HG03064 (cell line): ENCODE results near the gene TMC6.
A peak's percentile ranks its signal among the peaks of the same experiment; 100 is the strongest.
"Not testable (repeated sequence)": the region's sequence is repeated elsewhere in the genome, so short reads cannot be mapped to it uniquely, and the experiment has no call there.

Experiments used
- ATAC-seq: cut with Tn5 transposase; IDR thresholded peaks from one replicate; pipeline ENCODE4 v1.9.1; 2021; ENCODE audit warnings: low read depth; ENCODE audit not compliant: unreplicated experiment

The TMC6 gene, protein sequence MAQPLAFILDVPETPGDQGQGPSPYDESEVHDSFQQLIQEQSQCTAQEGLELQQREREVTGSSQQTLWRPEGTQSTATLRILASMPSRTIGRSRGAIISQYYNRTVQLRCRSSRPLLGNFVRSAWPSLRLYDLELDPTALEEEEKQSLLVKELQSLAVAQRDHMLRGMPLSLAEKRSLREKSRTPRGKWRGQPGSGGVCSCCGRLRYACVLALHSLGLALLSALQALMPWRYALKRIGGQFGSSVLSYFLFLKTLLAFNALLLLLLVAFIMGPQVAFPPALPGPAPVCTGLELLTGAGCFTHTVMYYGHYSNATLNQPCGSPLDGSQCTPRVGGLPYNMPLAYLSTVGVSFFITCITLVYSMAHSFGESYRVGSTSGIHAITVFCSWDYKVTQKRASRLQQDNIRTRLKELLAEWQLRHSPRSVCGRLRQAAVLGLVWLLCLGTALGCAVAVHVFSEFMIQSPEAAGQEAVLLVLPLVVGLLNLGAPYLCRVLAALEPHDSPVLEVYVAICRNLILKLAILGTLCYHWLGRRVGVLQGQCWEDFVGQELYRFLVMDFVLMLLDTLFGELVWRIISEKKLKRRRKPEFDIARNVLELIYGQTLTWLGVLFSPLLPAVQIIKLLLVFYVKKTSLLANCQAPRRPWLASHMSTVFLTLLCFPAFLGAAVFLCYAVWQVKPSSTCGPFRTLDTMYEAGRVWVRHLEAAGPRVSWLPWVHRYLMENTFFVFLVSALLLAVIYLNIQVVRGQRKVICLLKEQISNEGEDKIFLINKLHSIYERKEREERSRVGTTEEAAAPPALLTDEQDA

DNA sequence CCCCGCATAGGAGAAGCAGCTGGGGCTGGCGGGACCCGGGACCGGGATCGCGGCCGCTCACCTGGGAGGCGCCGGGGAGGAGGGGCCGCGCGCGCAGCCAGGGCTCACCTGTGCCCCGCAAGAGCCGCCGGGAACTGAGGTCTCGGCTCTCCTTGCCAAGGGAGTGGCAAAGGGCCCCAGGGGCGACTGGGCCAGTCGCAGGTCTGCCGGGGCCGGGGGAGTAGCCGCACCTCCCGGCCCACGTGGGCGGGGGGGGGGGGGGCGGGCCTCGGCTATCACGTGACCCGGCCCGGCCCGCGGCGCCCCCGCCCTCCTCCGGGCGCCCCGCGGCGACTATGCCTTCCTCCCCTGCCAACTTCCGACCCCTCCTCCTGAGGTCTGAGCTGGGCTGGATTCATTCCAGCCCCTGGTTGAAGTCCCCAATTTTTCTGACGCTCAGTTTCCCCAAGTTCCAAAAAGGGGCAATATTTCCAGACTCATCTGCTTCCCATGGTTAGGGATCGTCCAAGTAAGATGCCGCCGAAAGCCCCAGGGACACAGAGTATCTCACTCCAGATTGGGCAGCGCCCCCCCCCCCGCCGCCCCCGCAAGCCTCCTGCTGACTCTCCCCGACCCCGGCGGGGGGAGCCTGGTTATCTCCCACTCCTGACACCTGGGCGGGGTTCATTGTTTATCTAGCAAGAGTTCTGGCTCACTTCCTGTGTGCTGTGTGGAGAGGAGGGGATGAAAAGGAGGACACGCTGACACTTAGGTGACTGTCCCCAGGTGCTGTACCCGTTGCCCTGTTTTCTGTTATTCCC is at the start of gene TMC6:
Gene TMC6, minus strand, starts transcription at position 205 of the 800 bp plus-strand sequence. CDS start 1,923 bp downstream, outside the sequence.
- no peak for ATAC-seq

DNA sequence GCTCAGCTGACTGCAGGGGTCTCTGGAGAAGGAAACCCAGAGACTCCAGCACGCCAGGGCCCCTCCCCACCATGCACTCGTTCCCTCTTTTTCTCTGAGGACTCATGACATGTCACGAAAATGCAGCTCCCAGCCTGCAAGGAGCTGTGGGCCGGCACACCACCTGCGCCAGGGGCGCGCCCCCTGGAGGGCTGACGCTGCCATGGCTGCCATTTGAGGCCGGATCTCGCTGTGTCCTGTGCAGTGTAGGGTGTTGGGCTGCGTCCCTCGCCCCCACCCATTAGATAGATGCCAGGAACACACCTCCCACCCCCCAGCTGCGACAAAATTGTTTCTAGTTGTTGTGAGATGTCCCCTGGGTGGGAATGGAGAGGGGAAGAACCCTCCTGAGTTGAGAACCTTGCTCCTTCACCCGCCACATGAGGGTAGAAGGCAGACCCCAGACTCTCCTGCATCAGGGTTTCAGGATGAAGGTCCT is 48.0 kb upstream of the TMC6 start:
- ATAC-seq = no peak

DNA sequence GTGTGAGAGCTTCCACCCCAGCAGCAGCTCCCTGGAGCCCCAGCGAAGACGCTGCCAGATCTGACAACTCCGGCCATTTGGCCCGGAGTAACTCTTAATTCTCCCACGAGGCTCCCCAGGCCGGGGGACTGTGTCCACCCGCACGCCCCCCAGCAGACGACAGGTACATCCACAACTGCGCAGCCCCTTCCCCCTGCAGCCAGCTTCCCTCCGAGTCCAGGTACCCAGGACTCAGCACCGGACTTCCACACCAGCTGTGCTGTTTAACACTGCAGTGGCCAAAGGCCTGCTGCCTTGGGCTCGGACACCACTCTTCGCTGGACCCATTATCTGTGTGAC is 47.1 kb upstream of the TMC6 start:
- no peak for ATAC-seq

DNA sequence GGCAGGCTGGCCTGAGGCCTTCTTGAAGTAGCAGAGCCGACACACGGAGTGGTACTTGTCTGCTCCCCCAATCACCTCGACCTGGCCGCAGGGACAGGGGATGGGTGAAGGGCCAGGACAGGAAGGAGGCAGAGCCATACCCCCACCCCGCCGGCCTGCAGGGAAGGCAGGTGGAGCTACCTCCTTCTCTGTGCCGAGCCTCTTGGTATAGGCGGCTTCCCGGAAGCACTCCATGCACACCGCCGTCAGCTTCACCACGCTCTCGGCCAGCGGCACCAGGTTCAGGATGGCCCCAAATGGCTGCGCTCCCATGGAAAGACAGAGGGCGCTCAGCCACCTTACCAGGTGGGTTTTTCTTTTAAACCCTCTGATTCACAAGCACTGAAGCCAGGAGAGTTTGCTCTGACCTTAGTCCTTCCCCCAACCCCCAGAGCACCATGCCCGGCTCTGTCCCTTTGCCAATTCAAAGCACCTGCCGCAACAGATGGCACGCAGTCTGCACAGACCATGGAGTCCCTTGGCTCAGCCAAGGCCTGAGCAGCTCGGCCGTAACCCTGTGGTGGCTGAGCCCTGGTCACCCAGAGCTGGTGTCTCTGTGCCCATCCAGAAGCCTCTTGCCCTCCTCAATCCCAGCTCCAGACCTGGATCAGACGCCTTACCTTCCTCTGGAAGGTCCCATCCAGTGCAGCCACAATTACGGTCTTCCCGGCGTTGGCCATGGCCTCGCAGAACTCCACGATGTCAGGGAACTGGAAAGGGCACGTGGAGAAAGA is 46.5 kb upstream of the TMC6 start:
- ATAC-seq = no peak

DNA sequence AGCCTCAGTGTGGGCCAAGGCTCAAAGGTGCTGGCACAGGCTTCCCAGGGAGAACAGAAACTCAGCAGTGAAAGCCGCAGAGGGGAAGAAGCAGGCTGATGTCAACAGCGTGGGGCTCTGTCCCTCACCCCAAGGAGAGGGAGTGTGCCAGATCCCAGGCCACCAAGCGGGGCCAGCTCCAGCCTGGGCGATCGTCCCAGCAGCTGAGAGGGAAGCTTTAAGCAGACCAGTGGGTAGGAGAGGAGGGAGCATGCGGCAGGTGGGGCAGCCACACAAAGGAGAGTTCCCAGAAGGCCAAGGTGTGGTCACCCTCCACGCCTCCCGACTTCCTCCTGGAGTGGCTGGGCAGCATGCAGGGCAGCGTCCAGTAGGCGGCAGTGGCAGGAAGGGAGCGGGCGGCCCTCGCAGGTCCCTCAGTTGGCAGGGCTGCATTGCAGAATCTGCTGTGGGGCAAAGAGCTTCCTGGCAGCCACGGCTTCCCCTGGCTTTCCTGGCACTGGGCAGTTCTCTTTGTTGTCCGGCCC is 45.9 kb upstream of the TMC6 start:
- no peak for ATAC-seq

DNA sequence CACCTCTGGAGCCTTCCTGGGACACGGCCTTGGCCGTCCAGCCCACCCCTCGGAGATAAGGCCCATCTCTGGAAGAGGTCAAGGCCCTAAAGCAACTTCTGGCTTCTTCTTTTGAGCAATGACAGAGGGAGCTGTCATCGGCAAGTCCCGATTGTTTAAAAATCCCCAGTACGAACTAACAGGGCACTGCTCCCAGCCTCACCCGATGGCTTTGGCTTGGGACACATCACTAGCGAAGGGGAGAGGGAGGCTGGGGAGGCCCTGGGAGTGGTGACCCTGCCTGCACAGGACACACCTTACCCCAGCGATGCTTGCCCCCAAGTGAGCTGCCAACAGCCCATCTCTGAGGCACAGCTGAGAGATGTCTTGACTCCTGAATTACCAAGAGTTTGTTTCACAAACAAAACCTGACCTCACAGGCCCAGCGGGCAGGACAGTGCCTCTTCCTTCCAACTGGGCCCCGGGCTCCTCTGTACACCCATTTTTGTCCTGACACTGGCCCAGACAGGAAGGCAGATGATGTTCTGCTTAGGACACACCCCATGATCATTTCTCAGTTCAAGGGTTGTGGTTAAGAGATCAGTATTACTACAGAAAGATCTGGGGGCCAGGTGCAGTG is 44.7 kb upstream of the TMC6 start:
- ATAC-seq = no peak

DNA sequence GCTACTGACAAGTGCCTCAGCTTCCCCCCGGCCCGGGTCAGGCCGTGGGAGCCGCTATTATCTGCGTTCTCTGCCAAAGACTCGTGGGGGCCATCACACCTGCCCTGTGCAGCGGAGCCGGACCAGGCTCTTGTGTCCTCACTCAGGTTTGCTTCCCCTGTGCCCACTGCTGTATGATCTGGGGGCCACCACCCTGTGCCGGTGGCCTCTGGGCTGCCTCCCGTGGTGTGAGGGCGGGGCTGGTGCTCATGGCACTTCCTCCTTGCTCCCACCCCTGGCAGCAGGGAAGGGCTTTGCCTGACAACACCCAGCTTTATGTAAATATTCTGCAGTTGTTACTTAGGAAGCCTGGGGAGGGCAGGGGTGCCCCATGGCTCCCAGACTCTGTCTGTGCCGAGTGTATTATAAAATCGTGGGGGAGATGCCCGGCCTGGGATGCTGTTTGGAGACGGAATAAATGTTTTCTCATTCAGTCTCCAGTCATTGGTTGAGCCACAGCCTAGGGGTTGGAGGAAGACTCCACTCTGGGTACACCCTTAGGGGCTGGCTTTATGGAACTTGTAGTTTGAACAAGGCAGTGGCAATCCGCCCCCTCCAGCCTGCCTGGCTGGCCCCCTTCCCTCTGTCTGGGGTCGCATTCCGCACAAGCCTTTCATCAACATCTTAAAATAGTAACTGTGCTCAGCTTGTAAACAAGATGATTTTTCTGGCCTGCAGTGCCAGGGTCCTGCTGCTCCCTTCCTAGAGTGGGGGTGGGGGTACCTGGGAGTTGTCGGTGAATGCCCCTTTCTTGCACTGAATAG is 43.9 kb upstream of the TMC6 start:
- ATAC-seq = no peak

DNA sequence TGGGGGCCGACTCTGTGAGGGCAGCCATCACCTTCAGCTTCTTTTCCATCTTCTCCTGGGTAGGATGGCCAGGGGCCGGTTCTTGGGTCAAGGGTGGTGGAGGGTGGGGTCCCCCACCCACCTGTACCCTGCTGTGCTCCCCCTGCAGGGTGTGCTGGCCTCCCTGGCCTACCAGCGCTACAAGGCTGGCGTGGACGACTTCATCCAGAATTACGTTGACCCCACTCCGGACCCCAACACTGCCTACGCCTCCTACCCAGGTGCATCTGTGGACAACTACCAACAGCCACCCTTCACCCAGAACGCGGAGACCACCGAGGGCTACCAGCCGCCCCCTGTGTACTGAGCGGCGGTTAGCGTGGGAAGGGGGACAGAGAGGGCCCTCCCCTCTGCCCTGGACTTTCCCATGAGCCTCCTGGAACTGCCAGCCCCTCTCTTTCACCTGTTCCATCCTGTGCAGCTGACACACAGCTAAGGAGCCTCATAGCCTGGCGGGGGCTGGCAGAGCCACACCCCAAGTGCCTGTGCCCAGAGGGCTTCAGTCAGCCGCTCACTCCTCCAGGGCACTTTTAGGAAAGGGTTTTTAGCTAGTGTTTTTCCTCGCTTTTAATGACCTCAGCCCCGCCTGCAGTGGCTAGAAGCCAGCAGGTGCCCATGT is 43.2 kb upstream of the TMC6 start:
- not testable (repeated sequence) for ATAC-seq

DNA sequence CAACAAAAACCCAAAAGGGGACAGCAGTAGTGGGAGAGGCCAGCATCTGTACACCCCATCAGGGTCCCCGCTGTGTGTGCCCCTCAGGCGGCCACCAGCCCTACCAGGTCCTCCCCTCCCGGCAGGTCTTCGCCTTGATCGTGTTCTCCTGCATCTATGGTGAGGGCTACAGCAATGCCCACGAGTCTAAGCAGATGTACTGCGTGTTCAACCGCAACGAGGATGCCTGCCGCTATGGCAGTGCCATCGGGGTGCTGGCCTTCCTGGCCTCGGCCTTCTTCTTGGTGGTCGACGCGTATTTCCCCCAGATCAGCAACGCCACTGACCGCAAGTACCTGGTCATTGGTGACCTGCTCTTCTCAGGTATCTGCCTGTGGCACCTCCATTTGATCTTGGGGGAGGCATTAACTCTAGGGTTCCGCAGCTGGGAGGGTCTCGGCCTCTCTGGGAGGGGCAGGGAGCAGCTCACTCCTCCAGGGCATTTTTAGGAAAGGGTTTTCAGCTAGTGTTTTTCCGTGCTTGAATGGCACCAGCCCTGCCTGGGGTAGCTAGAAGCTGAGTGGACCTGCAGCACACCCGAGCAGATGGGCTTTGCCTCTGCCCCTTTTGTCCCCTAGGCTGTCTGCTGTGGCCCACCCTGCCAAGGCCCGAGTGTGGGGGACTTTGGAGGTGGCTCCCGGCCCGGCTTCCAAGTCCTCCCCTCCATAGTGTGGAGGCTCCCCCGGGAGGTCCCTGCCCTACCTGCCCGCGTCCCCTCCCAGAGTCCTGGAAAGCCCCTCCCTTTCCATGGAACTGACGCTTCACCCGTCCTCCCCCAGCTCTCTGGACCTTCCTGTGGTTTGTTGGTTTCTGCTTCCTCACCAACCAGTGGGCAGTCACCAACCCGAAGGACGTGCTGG is 42.4 kb upstream of the TMC6 start:
- no peak for ATAC-seq

DNA sequence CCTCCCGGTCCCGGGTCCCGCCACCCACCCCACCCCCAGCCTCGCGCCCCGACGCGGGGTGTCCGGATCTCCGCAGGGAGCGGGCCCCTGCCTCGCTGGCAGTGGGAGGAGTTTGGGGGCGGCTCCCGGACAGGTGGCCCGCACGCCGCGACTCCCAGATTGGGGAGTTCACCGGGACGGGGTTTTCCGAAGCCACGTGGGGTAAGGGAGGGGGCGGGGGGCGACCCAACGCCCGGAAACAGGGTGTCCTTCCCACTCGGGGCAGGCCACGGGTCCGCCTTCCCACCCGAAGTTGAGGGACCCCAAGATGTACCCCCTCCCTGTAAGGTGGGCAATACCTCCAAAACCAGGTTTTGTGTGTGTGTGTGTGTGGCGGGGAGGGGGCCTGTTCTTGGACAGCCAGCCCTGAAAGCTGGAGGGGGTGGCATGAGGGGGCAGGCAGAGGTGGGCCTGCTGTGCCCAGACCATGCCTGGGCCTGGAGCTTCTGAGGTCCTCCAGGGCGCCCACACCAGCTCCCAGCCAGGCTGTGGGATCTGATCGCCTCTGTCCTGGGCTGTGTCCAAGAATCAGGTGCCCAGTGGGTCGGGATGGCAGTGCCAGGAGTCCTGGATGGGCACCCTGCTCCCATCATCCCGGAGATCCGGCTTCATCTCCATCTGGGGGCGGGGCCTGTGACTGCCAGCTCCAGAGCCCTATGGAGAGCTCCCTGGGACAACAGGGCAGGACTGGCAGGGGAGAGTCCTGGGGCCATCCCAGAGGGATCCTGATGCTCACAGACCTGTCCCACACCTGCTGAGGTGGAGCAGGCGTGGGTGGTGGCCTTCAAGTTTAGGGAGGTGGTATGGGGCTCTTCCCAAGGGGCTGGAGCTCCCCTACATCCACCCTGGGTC is 40.6 kb upstream of the TMC6 start:
- ATAC-seq = no peak

DNA sequence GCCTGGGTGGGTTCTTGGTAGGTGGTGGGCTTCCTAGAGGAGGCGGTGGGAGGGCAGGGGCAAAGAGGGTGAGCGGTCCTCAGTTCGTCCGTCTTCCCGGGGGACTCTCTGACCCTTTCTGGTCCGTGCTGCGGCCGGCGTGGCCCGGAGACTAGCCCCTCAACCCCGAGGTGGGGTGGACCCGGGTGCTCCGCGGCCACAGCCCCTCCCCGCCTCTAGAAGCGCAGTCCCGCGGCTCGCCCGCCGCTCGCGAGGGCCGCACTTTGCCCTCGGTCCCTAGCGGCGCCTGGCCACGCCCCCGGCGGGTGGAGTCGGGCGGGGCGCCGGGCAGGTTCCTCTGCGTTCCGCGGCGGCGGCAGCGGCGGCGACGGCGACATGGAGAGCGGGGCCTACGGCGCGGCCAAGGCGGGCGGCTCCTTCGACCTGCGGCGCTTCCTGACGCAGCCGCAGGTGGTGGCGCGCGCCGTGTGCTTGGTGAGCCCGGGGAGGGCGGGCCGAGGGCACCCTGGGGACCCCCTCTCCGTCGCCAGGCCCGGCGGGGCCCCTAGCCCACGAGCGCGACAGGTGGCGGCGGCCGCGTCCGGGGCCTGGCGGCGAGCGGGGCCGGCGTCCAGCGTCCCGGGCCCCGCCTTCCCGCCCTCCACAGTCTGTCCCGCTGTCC is 39.8 kb upstream of the TMC6 start, which contains the start of gene SYNGR2:
Gene SYNGR2, plus strand, starts transcription at position 340 of the 661 bp plus-strand sequence. Its CDS starts 36 bp downstream, at position 376.
- ATAC-seq = peak; percentile 45

DNA sequence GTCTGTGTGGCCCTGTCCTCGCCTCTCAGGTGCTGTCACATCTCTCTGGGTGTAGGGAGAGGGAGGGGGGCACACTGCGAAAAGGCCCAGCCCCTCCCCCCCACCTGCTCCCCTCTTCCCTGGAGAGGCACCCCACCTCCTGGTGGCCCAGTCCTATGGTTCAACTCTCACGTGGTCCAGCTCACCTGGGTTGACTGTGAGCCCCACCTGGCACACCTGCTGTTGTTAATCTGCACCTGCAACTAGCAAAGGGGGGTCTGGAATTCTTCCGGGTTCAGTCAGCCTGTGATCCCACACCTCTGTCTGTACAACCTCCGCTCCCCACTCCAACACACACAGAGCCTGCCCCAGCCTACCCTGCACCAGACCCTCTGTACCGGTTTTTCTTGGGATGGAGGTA is 37.9 kb upstream of the TMC6 start:
- no peak for ATAC-seq

DNA sequence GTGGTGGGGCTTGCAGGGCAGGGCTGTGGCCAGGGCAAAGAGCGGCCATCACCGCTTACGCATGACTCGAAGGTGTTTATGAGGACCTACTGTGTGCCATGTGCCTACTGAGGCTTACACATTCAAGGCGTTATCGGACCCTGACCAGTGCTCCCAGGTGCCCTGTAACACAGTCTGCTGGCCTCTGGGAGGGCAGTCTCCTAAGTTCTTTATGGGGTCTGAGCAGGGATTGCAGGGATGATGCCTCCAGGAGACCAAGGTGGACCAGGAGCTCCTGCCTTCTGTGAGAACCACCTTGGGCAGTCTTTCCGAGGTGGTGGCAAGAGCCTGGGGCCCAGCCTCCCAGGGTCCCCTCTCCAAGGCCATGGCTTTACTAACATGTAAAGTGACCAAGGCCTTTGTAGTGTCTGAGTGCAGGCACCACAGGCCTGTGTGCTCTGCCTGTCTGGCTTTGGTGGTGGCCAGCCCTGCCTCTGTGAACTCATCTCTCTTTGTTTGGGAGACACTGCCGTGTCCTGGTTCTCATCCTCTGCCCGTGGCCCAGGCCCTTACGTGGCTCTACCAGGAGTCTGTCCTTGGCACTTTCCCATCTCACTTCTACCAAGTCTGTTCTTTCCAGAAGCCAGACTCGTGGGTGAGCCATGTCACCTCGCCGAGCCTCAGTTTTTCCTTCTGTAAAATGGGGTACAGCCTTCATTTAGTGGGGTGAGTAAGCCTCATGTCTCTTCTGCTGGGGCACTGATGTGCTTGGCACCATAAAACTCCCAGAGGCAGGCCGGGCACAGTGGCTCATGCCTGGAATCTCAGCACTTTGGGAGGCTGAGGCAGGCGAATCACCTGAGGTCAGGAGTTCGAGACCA is 36.4 kb upstream of the TMC6 start:
- no peak for ATAC-seq

DNA sequence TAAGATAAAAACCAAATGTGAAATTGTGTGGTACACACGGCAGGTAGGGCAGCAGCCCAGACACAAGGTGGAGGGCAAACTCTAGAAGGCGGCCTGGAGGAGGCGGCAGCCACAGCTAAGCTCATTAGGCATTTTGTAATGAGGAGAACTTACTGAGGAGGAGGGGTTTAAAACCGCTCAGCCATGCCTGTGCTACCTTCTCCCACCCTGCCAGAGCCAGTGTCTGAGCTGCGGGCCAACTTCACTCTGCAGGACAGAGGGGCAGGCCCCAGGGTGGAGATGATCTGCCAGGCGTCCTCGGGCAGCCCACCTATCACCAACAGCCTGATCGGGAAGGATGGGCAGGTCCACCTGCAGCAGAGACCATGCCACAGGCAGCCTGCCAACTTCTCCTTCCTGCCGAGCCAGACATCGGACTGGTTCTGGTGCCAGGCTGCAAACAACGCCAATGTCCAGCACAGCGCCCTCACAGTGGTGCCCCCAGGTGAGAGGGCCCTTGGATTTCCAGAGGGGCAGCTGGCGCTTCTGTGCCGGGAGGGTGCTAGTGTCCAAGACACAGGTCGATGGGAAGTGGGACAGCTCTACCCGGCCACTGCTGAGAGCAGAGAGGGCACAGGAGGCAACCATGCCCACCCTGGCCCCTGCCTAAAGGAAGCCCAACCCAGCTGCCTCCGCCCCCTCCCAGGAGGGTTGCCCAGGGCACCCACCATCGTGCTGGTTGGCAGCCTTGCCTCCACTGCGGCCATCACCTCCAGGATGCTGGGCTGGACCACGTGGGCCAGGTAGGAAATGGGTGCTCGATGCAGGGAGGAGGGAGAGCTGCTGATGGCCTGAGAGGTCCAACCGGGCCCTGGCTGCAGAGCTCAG is 35.6 kb upstream of the TMC6 start:
- ATAC-seq = no peak
